NCI-H2107 (cell line): ENCODE measurements around the gene LST1.

Source experiments
- DNase-seq: peaks from one replicate; lab custom pipeline; 2025; lab: John Stamatoyannopoulos, UW

The LST1 gene

GRCh38 chr6:31620586-31621319, 34.7 kb downstream of the LST1 start, which contains the start of gene PRRC2A:
PRRC2A (plus strand) TSS chr6:31620715; CDS start chr6:31622790, 2,075 bp downstream.
- no peak for DNase-seq

GRCh38 chr6:31621320-31621939, 35.4 kb downstream of the LST1 start:
- no peak for DNase-seq

GRCh38 chr6:31621991-31622390, 35.9 kb downstream of the LST1 start:
- DNase-seq, result no peak

GRCh38 chr6:31622684-31623091, 36.6 kb downstream of the LST1 start:
- no peak for DNase-seq

GRCh38 chr6:31624070-31624469, 38.0 kb downstream of the LST1 start:
- DNase-seq, result no peak

GRCh38 chr6:31626952-31627351, 40.9 kb downstream of the LST1 start:
- DNase-seq, result no peak

GRCh38 chr6:31627690-31628287, 41.7 kb downstream of the LST1 start:
- no peak for DNase-seq

GRCh38 chr6:31629014-31629413, 42.9 kb downstream of the LST1 start:
- no peak for DNase-seq

- no peak for DNase-seq
Observed at GRCh38 chr6:31630177-31630934, 44.3 kb downstream of the LST1 start.

GRCh38 chr6:31631209-31631608, 45.1 kb downstream of the LST1 start:
- no peak for DNase-seq

- no peak for DNase-seq
Observed at GRCh38 chr6:31631681-31632278, 45.7 kb downstream of the LST1 start.

GRCh38 chr6:31632279-31632946, 46.3 kb downstream of the LST1 start:
- no peak for DNase-seq

GRCh38 chr6:31633447-31633846, 47.4 kb downstream of the LST1 start:
- no peak for DNase-seq

- no peak for DNase-seq
Observed at GRCh38 chr6:31634131-31634530, 48.1 kb downstream of the LST1 start.

- no peak for DNase-seq
Observed at GRCh38 chr6:31634969-31635575, 49.0 kb downstream of the LST1 start.

GRCh38 chr6:31636698-31637596, 50.9 kb downstream of the LST1 start:
- DNase-seq, result no peak
